Activated CD8-positive, alpha-beta T cell treated with anti-CD3 and anti-CD28 coated beads for 36 hours (primary cell): ENCODE results near the gene GSTO1. TPM values are rescaled to one million over a fixed set of nuclear protein-coding genes. Genes with fewer than 3 reads are reported as not detected.

ENCODE experiments used
- ATAC-seq: fragments of 200-7000 bp; cut with Tn5 transposase; one replicate; pipeline ENCODE4 v1.10.0; 2021; ENCODE audit warnings: mild to moderate bottlenecking, moderate library complexity
- CTCF ChIA-PET: fragments of 350-600 bp; sonication (Branson Sonifier 250); formaldehyde crosslinking; loops from one replicate; lab custom pipeline; 2021; ENCODE audit warnings: antibody characterized with exemption; lab: Charles Lee
- POLR2A ChIA-PET: fragments of 350-600 bp; sonication (Branson Sonifier 250); formaldehyde crosslinking; loops from one replicate; lab custom pipeline; 2021; ENCODE audit warnings: antibody characterized with exemption; lab: Charles Lee
- DNase-seq: peaks from one replicate; pipeline ENCODE4 v3.0.0-alpha.2; 2020
- H3K27ac Mint-ChIP-seq: one replicate; pipeline ENCODE4 v1.8.0; 2021; ENCODE audit warnings: mild to moderate bottlenecking, mixed read lengths
- H3K27me3 Mint-ChIP-seq: one replicate; pipeline ENCODE4 v1.8.0; 2021; ENCODE audit warnings: mixed read lengths
- H3K36me3 Mint-ChIP-seq: one replicate; pipeline ENCODE4 v1.8.0; 2021; ENCODE audit warnings: low read depth, mixed read lengths
- H3K4me1 Mint-ChIP-seq: one replicate; pipeline ENCODE4 v1.8.0; 2021; ENCODE audit warnings: low read depth, mixed read lengths
- H3K4me3 Mint-ChIP-seq: one replicate; pipeline ENCODE4 v1.8.0; 2021; ENCODE audit warnings: mild to moderate bottlenecking, moderate library complexity, mixed read lengths
- H3K9me3 Mint-ChIP-seq: one replicate; pipeline ENCODE4 v1.8.0; 2021; ENCODE audit warnings: mixed read lengths
- intact Hi-C: fragments of 100-400 bp; cut with micrococcal nuclease; formaldehyde crosslinking; loops from one replicate; pipeline ENCODE4 v1.10.0; 2022
- total RNA-seq, 2 experiments: library from RNA; stranded (reverse); gene quantifications; one replicate each; pipeline ENCODE4 v1.2.3, GENCODE V29; 2021
- TF ChIP-seq, protein P1 (sequence below): fragments of 200-600 bp; IDR thresholded peaks from one replicate; pipeline ENCODE4 v1.8.0; 2022; ENCODE audit warnings: antibody characterized with exemption, mild to moderate bottlenecking

The GSTO1 gene
- total RNA-seq, 2 experiments from 2014 or later: 179 to 189 TPM

DNA sequence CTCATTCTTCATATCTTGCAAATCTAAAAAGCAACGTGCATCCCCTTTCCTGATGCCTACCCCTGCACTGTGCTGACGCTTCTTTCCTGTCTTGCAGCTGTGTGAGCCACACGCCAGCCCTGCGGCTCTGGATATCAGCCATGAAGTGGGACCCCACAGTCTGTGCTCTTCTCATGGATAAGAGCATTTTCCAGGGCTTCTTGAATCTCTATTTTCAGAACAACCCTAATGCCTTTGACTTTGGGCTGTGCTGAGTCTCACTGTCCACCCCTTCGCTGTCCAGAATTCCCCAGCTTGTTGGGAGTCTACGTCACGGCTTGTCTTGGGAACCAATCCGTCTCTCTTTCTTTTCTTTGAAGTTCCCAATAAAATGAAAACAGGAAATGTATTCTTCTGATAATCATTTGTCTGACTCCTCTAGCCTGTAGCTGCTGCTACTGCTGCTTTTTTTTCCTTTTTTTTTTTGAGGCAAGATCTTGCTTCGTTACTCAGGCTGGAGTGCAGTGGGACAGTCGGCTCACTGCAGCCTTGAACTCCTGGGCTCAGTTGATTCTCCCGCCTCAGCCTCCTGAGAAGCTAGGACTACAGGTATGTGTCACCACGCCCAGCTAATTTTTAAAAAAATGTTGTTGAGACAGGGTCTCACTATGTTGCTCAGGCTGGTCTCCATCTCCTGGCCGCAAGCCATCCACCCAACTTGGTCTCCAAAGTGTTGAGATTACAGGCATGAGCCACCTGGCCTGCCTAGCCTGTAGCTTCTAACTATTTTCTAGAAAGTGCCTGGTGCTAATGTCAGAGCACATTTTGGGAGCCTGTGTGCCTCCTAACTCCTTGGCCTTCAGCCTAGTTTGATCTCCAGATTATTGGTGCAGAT, 44.6 kb downstream of the GSTO1 start:
- peaks cover 4% of the 10 kb centered on the region for H3K36me3 Mint-ChIP-seq
- H3K4me1 Mint-ChIP-seq: peaks cover 28% of the 10 kb centered on the region
- ATAC-seq: no peak
- ChIA-PET POLR2A (no interaction called here), CTCF (interaction anchor here (0.5 to 3.8 kb wide), 11 partner anchors 8 to 315 kb away, joined by 3 to 45 read pairs (median 4); partner anchors contain the start of gene CFAP58)
- DNase-seq: no peak
- peaks cover 2% of the 10 kb centered on the region for H3K27me3 Mint-ChIP-seq
- TF ChIP-seq, protein P1, sequence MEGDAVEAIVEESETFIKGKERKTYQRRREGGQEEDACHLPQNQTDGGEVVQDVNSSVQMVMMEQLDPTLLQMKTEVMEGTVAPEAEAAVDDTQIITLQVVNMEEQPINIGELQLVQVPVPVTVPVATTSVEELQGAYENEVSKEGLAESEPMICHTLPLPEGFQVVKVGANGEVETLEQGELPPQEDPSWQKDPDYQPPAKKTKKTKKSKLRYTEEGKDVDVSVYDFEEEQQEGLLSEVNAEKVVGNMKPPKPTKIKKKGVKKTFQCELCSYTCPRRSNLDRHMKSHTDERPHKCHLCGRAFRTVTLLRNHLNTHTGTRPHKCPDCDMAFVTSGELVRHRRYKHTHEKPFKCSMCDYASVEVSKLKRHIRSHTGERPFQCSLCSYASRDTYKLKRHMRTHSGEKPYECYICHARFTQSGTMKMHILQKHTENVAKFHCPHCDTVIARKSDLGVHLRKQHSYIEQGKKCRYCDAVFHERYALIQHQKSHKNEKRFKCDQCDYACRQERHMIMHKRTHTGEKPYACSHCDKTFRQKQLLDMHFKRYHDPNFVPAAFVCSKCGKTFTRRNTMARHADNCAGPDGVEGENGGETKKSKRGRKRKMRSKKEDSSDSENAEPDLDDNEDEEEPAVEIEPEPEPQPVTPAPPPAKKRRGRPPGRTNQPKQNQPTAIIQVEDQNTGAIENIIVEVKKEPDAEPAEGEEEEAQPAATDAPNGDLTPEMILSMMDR: no peak
- peaks cover 4% of the 10 kb centered on the region for H3K9me3 Mint-ChIP-seq
- no peak overlapping the region for H3K27ac Mint-ChIP-seq
- intact Hi-C loops: no loop called here
- no peak overlapping the region for H3K4me3 Mint-ChIP-seq

GRCh38 chr10:104300002-104300735, 45.5 kb downstream of the GSTO1 start:
- DNase-seq (no peak), ATAC-seq (no peak)
- no peak overlapping the region for H3K27ac Mint-ChIP-seq
- H3K4me3 Mint-ChIP-seq: no peak overlapping the region
- peaks cover 4% of the 10 kb centered on the region for H3K36me3 Mint-ChIP-seq
- POLR2A ChIA-PET: interaction anchor here (1.0 to 1.8 kb wide), 2 partner anchors 8 to 39 kb away, joined by 3 to 8 read pairs; partner anchors contain the start of gene ITPRIP
- H3K9me3 Mint-ChIP-seq: peaks cover 4% of the 10 kb centered on the region
- H3K4me1 Mint-ChIP-seq: peaks cover 34% of the 10 kb centered on the region
- TF ChIP-seq, protein P1: no peak
- no peaks in the 10 kb centered on the region for H3K27me3 Mint-ChIP-seq
- CTCF ChIA-PET: interaction anchor here (0.7 to 3.8 kb wide), 5 partner anchors 9 to 88 kb away, joined by 3 to 45 read pairs (median 13); partner anchors contain the start of gene CFAP58
- intact Hi-C loops: no loop called here

DNA sequence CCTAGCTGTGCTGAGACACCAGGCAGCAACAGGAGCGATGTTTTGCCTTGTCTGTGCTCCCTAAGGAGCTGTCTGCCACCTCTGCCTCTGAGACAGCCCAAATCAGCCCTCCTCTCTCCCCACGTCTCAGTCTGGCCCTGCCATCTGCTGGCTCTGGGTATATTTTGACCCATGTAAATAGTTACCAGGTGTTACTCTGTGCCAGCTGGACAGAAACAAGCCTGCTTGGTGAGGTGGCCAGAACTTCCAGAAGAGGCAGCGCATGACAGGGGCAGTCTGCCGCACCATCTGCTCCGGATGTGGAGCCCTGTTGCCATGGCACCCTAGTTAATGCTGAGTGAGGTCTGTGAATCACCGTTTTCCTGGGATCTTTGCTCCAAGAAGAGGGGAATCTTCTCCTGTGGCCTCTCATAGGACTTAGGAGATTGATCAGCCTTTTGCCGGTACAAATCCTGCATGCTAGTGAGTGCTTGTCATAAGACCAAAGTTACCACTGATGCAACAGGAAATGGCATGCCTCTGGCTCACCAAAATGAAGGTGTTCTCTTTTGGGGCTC, 46.1 kb downstream of the GSTO1 start:
- Mint-ChIP-seq H3K4me3 (no peak overlapping the region), H3K9me3 (peaks cover 4% of the 10 kb centered on the region), H3K27ac (peak overlapping the region; percentile 56), H3K27me3 (peaks cover under 1% of the 10 kb centered on the region), H3K4me1 (peaks cover 37% of the 10 kb centered on the region), H3K36me3 (peaks cover 4% of the 10 kb centered on the region)
- intact Hi-C loops: no loop called here
- ChIA-PET POLR2A (interaction anchor here (1.0 to 1.8 kb wide), 2 partner anchors 9 to 38 kb away, joined by 3 to 8 read pairs; partner anchors contain the start of gene ITPRIP), CTCF (interaction anchor here (0.7 to 3.8 kb wide), 3 partner anchors 9 to 51 kb away, joined by 3 to 45 read pairs (median 23); partner anchors contain the start of gene CFAP58)
- ATAC-seq (peak; percentile 50), DNase-seq (peak; percentile 48)
- TF ChIP-seq, protein P1: no peak

- Mint-ChIP-seq H3K27ac (no peak overlapping the region), H3K36me3 (peaks cover 4% of the 10 kb centered on the region), H3K4me1 (peaks cover 45% of the 10 kb centered on the region), H3K27me3 (peaks cover 5% of the 10 kb centered on the region), H3K9me3 (peaks cover 4% of the 10 kb centered on the region), H3K4me3 (no peak overlapping the region)
- ChIA-PET POLR2A (no interaction called here), CTCF (interaction anchor here (0.9 to 9.0 kb wide), 4 partner anchors 9 to 50 kb away, joined by 4 to 198 read pairs (median 98); partner anchors contain the start of genes CFAP58 and ITPRIP)
- DNase-seq (no peak), ATAC-seq (no peak)
- TF ChIP-seq, protein P1: no peak
- intact Hi-C loops: no loop called here
Observed at GRCh38 chr10:104301907-104302690, 47.4 kb downstream of the GSTO1 start.
